GM19455 (cell line): ENCODE data around the gene OGDH.
"Not testable (repeated sequence)": the region's sequence is repeated elsewhere in the genome, so short reads cannot be mapped to it uniquely, and the experiment has no call there.

ENCODE experiments used
- ATAC-seq: cut with Tn5 transposase; IDR thresholded peaks from one replicate; pipeline ENCODE4 v1.9.1; 2021; ENCODE audit not compliant: unreplicated experiment

OGDH gene

GRCh38 chr7:44700322-44700721 is 93.9 kb downstream of the OGDH start:
- ATAC-seq: no peak

- not testable (repeated sequence) for ATAC-seq
These were observed 97.0 kb downstream of the OGDH start for GRCh38 chr7:44703391-44703790.

- no peak for ATAC-seq
These were observed 97.5 kb downstream of the OGDH start for GRCh38 chr7:44703921-44704320.

- no peak for ATAC-seq
These were observed 99.0 kb downstream of the OGDH start for GRCh38 chr7:44705434-44705833.

- ATAC-seq: no peak
These were observed 100.5 kb downstream of the OGDH start for GRCh38 chr7:44706788-44707557.

- ATAC-seq: no peak
These were observed 101.3 kb downstream of the OGDH start for GRCh38 chr7:44707558-44708230.

GRCh38 chr7:44709011-44709915 is 102.8 kb downstream of the OGDH start:
- ATAC-seq: no peak

GRCh38 chr7:44709945-44710596 is 103.6 kb downstream of the OGDH start:
- ATAC-seq: no peak

GRCh38 chr7:44711528-44711927 is 105.1 kb downstream of the OGDH start:
- ATAC-seq: no peak

- no peak for ATAC-seq
These were observed 105.6 kb downstream of the OGDH start for GRCh38 chr7:44712012-44712411.

- no peak for ATAC-seq
These were observed 106.7 kb downstream of the OGDH start for GRCh38 chr7:44713141-44713540.

- ATAC-seq: no peak
These were observed 107.4 kb downstream of the OGDH start for GRCh38 chr7:44713680-44714335.

- ATAC-seq: no peak
These were observed 109.8 kb downstream of the OGDH start for GRCh38 chr7:44716205-44716604.

- no peak for ATAC-seq
These were observed 113.9 kb downstream of the OGDH start for GRCh38 chr7:44720301-44720700.

GRCh38 chr7:44724276-44724675 is 117.8 kb downstream of the OGDH start:
- ATAC-seq: no peak

GRCh38 chr7:44726250-44726649 is 119.8 kb downstream of the OGDH start:
- not testable (repeated sequence) for ATAC-seq

- no peak for ATAC-seq
These were observed 120.9 kb downstream of the OGDH start for GRCh38 chr7:44727158-44727936.

- ATAC-seq: no peak
These were observed 121.5 kb downstream of the OGDH start for GRCh38 chr7:44727937-44728262.

- no peak for ATAC-seq
These were observed 123.6 kb downstream of the OGDH start for GRCh38 chr7:44729949-44730590.
